ENCODE results near the gene ZNF681. TPM values are rescaled to one million over a fixed set of nuclear protein-coding genes. Genes with fewer than 3 reads are reported as not detected.

The ZNF681 gene
- total and polyA plus RNA-seq, 4 donors: 0.58 to 4.8 (median 1.4) TPM

DNA sequence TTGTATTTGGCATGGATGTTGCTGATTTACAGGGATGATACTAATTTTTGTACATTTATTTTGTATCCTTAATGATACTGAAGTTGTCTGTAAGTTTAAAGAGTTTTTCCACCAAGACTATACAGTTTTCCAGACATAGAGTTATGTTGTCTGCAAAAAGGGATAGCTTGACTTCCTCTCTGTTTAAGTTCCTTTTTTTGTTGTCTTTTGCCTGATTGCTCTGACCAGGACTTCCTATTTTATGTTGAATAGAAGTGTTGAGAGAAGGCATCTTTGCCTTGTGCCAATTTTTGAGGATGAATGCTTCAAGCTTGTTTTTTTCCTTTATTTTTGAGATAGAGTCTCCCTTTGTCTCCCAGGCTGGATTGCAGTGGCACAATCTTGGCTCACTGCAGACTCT lies 36.8 kb upstream of the ZNF681 start:
- Histone ChIP-seq H3K9me3 (ENCODE audit: control insufficient read depth in 4 of 4, insufficient read depth in 3 of 4, low read length in 3 of 4) (peaks cover 0 to 9% (median 0%) of the 10 kb centered on the region in 4 donors), H3K9ac (ENCODE audit: insufficient read depth in 1 of 2, low read length in 2 of 2) (no peak overlapping the region), H3K27ac (ENCODE audit: low read depth in 1 of 2, low read length in 1 of 2) (no peak overlapping the region), H3K27me3 (ENCODE audit: control insufficient read depth in 3 of 3, insufficient read depth in 3 of 3, low read length in 2 of 3) (no peaks in the 10 kb centered on the region), H3K36me3 (ENCODE audit: control insufficient read depth in 4 of 4, insufficient read depth in 4 of 4, low read length in 4 of 4) (no peaks in the 10 kb centered on the region), H3K4me3 (no peak overlapping the region), H3K4me1 (ENCODE audit: control insufficient read depth in 5 of 5, insufficient read depth in 5 of 5, low read length in 5 of 5) (peaks cover 0 to 3% (median 0%) of the 10 kb centered on the region in 5 donors)
- DNase-seq: no peak
- TF ChIP-seq, protein P1, sequence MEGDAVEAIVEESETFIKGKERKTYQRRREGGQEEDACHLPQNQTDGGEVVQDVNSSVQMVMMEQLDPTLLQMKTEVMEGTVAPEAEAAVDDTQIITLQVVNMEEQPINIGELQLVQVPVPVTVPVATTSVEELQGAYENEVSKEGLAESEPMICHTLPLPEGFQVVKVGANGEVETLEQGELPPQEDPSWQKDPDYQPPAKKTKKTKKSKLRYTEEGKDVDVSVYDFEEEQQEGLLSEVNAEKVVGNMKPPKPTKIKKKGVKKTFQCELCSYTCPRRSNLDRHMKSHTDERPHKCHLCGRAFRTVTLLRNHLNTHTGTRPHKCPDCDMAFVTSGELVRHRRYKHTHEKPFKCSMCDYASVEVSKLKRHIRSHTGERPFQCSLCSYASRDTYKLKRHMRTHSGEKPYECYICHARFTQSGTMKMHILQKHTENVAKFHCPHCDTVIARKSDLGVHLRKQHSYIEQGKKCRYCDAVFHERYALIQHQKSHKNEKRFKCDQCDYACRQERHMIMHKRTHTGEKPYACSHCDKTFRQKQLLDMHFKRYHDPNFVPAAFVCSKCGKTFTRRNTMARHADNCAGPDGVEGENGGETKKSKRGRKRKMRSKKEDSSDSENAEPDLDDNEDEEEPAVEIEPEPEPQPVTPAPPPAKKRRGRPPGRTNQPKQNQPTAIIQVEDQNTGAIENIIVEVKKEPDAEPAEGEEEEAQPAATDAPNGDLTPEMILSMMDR (IDR thresholded peaks at IDR 0.05; ENCODE audit: control extremely low read depth, extremely low read depth): no peak
- no peak for ATAC-seq (ENCODE audit: insufficient read depth, low FRiP score)

DNA sequence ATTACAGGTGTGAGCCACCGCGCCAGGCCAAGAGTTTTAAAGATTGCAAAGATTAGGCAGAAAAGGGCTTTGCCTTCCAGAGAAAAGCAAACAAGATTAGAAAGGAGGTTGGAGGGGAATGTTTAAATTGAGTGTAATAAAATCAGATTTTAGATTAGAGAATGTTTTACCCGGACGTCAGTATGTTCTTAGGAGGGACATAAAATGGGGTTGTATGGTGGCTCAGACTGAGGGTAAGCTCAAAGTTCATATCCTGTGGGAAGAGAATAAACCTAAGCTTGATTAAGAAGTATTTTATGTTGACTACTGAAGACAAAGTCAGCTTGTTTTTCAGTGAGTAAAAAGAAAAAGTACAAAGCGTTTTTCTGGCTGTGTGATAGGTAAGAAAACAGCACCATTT lies 34.1 kb upstream of the ZNF681 start:
- H3K36me3 ChIP-seq (ENCODE audit: control insufficient read depth in 4 of 4, insufficient read depth in 4 of 4, low read length in 4 of 4): peaks cover 0 to 6% (median 2%) of the 10 kb centered on the region in 4 donors
- ATAC-seq (ENCODE audit: insufficient read depth, low FRiP score) (no peak), DNase-seq (no peak)
- no peak overlapping the region for H3K27ac ChIP-seq (ENCODE audit: low read depth in 1 of 2, low read length in 1 of 2)
- TF ChIP-seq, protein P1 (IDR thresholded peaks at IDR 0.05; ENCODE audit: control extremely low read depth, extremely low read depth): no peak
- WGBS, 2 donors: 91 to 96% methylated on average over 5 of the region's 5 CpGs
- H3K9me3 ChIP-seq (ENCODE audit: control insufficient read depth in 4 of 4, insufficient read depth in 3 of 4, low read length in 3 of 4): peaks cover 0 to 13% (median 0%) of the 10 kb centered on the region in 4 donors
- no peaks in the 10 kb centered on the region for H3K27me3 ChIP-seq (ENCODE audit: control insufficient read depth in 3 of 3, insufficient read depth in 3 of 3, low read length in 2 of 3)
- no peak overlapping the region for H3K9ac ChIP-seq (ENCODE audit: insufficient read depth in 1 of 2, low read length in 2 of 2)
- H3K4me1 ChIP-seq (ENCODE audit: control insufficient read depth in 5 of 5, insufficient read depth in 5 of 5, low read length in 5 of 5): no peaks in the 10 kb centered on the region
- no peak overlapping the region for H3K4me3 ChIP-seq

DNA sequence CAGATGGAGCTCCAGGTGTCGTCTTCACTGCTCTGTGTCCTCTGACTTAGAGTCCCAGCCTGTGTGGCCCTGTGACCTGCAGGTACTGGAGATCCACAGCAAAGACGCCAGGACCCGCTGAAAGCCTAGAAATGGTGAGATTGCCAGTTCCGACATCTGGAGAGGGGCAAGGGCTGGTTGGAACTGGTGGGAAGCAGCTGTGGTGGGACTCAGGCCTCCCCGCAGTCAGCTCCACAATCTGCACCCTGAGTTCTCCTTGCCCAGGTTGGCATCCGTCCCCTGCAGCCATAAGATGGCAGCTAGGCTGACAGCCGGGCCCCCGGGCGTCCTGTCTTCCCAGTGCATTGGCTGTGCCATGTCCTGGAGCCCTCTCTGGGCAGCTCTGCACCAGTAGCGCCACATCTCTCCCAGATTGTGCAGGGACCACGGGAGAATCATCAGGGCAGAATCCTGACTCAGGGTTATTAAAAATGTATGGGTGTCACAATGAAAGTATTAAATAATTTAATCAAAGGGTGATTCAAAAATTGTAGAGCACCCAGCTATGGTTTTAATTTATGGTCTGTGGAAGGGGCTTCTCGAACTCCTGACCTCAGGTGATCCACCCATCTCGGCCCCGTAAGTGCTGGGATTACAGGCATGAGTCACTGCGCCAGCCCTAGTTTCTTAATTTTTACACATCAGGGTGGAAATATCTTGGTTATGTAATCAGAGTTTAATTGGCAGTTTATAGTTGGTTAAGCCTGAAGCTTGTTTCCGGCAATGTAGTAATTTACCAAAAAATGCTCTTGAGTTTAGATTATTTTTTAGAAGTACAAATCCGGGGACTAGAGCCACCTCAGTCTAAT lies 32.2 kb upstream of the ZNF681 start:
- H3K4me3 ChIP-seq: no peak overlapping the region
- ATAC-seq (ENCODE audit: insufficient read depth, low FRiP score): no peak
- TF ChIP-seq, protein P1 (IDR thresholded peaks at IDR 0.05; ENCODE audit: control extremely low read depth, extremely low read depth): no peak
- H3K36me3 ChIP-seq (ENCODE audit: control insufficient read depth in 4 of 4, insufficient read depth in 4 of 4, low read length in 4 of 4): peaks cover 0 to 8% (median 2%) of the 10 kb centered on the region in 4 donors
- no peak overlapping the region for H3K27ac ChIP-seq (ENCODE audit: low read depth in 1 of 2, low read length in 1 of 2)
- no peaks in the 10 kb centered on the region for H3K27me3 ChIP-seq (ENCODE audit: control insufficient read depth in 3 of 3, insufficient read depth in 3 of 3, low read length in 2 of 3)
- no peak for DNase-seq
- no peak overlapping the region for H3K9ac ChIP-seq (ENCODE audit: insufficient read depth in 1 of 2, low read length in 2 of 2)
- peaks cover 0 to 2% (median 0%) of the 10 kb centered on the region in 5 donors for H3K4me1 ChIP-seq (ENCODE audit: control insufficient read depth in 5 of 5, insufficient read depth in 5 of 5, low read length in 5 of 5)
- WGBS, 2 donors: 82% methylated on average over 17 of the region's 17 CpGs
- H3K9me3 ChIP-seq (ENCODE audit: control insufficient read depth in 4 of 4, insufficient read depth in 3 of 4, low read length in 3 of 4): peaks cover 0 to 21% (median 0%) of the 10 kb centered on the region in 4 donors

Measured in lung (tissue), 12 donors.